Right renal cortex interstitium (tissue), 3 donors: Measurements from ENCODE around the gene CMYA5. TPM values are rescaled to one million over a fixed set of nuclear protein-coding genes. Genes with fewer than 3 reads are reported as not detected.
A peak's percentile ranks its signal among the peaks of the same experiment; 100 is the strongest.

ENCODE experiments used
- DNase-seq, 3 donors: peaks; one replicate each; pipeline ENCODE4 v3.0.0-alpha.2; 2013; ENCODE audit warnings: low read depth in 3 of 3, low spot score in 2 of 3
- polyA plus RNA-seq, 3 donors: library from polyadenylated mRNA; unstranded; fragments of 120-200 nt; gene quantifications; one replicate each; pipeline ENCODE4 v1.2.1, GENCODE V29; 2013; ENCODE audit not compliant: insufficient read length in 3 of 3

CMYA5 gene
- polyA plus RNA-seq, 3 donors = 14.0 to 18.8 (median 17.0) TPM

DNA sequence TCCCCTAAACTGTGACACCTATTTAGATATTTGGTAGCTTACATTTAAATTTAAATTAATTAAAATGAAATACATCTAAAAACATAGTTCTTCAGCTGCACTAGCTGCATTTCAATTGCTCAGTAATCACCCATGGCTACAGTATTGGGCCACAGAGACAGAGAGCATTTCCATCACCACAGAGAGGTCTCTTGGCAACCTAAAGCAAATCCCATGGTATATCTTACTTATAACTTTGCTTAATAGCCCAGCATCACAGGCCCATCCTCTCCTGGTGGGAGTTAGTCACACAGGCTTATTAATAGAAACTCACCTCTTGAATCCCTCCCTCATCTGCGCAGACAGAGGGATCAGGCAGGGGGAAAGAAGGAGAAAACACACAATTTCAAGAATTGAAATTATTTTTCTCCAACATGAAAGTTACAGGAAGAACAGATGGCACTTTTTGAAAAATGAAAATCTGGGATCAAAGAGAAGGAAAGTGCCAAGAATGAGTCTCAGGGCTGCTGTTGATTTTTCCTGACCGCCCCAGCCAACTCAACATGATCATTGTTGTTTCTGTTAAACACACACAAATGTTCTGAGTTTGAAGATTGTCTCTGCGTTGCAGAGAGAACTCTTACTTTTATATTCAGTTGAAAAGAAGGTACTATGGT is 144.6 kb downstream of the CMYA5 start:
- DNase-seq = no peak

DNA sequence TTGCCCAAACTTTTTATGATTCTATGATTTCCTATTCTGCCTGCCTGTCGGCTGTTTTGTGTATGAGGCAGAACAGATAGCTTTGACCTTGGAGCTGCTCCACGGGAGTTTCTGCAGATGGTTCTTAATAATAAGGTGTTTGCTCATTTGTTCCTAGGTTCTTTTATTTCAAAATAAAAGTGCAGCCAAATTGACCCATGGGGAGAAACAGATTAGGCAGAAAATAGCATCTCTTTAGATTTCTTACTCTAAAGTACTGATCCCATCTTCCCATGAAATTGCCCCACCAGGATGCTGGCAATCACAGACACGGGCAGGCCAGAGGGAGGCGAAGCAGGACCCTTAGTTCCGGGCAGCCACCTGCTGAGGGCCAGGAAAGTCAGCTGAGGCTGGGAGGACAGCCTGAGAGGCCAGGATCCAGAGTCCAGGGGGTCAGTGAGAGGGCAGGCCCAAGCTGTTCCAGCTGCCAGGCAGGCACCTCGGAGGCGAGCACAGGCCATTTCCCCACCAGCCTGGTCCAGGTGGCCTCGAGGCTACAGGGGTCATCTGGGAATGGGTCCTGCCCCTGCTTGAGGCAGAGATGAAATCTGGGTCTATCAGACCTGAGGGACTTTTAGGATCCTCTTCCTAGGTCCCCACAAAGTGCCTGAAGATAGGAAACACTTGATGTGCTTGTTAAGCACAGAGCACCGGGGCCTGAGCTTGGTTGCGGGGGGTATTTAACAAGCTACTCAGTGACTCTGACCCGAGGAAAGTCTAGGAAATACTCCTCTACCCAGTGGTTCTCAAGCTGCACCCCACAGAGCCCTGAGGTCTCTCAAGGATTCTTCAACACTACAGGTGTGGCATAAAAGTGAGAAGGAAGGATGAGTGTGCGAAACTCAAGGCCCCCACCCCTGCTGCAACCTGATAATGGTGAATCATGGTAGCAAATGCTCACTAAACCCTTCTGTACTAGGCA is 145.4 kb downstream of the CMYA5 start:
- no peak for DNase-seq

- DNase-seq = peak in 2 of 3 donors; percentile 56 to 72
Measured at GRCh38 chr5:79837761-79838551, 148.3 kb downstream of the CMYA5 start.

DNA sequence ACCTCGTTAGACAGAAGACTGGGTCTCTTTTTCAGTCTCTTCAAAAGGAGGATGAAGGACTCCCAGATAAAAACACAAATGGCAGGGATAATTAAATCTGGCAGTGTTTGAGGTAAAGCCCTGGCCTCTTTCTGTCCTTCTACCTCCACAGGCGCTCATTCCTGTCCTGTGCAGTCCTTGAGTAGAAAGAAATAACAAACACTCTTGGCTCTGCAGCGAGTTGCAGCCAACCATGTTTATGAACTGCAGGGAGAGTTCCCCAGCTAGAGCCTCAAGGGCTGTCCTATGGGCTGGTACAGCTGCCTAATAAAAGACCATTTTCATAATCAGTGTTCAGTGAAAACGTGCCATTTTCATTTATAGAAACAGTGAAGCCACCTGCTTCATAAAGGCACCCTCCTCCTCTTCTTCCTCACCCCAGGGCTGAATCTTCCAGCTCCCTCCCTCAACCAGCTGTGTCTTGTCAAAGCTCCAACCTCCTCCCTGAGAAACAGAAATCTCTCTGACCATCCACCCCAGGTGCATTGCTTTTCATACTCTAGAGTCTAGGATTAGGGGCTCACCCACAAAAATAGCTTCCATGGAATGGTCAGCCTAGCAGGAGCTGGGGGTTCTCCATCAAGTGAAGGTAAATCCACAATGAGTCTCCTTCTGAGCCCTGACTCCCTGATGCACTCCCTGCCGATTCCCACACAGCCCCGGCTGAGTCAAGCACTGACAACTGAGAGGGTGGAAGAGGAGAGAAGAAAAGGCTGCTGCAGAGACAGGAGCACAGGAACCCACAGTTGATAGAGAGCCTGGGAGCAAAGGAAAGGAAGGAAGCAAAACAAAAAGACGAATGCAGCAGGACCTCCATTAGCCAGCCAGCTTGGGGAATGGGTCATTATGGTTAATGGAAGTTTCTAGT is 150.7 kb downstream of the CMYA5 start:
- no peak for DNase-seq

GRCh38 chr5:79841172-79841571 is 151.5 kb downstream of the CMYA5 start:
- no peak for DNase-seq

GRCh38 chr5:79842006-79842881 is 152.6 kb downstream of the CMYA5 start:
- no peak for DNase-seq

DNA sequence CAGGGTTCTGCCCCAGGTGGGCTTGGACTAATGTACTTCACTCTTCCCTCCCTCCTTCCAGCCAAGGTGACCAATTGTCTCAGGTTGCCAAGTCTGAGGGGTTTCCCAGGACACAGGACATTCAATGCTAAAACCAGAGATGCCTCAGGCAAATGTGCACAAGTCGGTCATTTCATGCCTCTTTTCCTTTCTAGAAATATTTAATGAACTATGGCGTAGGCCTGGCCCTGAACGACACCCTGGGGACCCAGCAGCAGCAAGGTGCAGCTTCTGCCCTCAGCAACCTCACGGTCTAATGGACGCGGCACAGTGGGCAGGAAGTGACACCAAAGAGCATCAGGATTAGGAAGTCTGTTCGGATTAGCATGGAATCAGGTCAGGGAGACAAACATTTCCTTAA is 153.4 kb downstream of the CMYA5 start:
- no peak for DNase-seq

DNA sequence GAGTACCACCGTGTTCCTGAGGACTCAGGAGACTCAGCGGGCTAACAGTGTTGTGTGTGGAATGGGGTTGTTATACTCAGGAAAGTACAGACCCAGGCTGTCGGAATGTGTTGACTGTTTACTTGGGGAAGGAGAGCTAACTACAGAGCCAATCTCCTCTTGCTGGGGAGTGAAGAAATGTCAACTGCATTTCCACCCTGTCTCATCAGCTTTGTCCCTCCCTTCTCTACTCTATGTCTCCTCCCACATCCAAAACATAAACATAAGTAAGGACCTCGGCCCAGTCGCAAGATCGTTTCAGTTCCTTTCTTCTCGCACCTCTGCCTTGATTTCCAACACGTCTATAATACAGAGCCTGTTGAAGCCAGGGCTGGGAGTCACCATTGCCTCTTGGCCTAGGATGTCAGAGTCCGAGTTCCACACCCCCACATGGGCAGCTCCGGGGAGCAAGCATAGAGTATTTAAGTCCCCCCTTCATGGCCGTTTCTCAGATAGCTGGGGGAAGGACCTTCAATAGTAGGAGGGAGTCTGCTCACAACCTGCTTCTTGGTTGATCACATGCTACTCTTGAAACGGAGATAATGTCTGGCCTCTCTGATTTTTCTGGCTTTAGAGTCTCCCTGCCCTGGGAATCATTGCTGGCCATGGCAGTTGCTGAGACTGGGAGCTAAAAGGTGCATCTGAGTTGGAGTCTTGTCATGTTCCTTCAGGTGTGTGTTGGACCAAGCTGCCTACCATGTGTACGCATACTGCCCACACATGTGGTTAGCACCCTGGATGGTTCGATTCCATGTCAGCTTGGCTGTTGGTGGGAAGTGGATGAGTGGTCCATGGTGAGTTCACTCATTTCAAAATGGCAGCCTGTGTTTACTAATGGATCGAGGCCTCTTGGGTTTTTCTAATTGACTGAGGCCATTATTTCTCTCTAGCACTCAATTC is 154.1 kb downstream of the CMYA5 start:
- DNase-seq = no peak

GRCh38 chr5:79844571-79844970 is 154.9 kb downstream of the CMYA5 start:
- DNase-seq = no peak

GRCh38 chr5:79845448-79846197 is 156.0 kb downstream of the CMYA5 start:
- no peak for DNase-seq

- DNase-seq = no peak
Measured at GRCh38 chr5:79846198-79846521, 156.5 kb downstream of the CMYA5 start.

GRCh38 chr5:79847561-79847960 is 157.9 kb downstream of the CMYA5 start:
- DNase-seq = no peak

- DNase-seq = no peak
Measured at GRCh38 chr5:79849061-79849460, 159.4 kb downstream of the CMYA5 start.
